Adipocyte (in vitro differentiated cells): Measurements from ENCODE around the gene WBP4.
"Not testable (repeated sequence)": the region's sequence is repeated elsewhere in the genome, so short reads cannot be mapped to it uniquely, and the experiment has no call there.

Experiments
- DNase-seq: peaks from one replicate; pipeline ENCODE4 v3.0.0-alpha.2; 2015; ENCODE audit warnings: low read depth
- H3K27me3 ChIP-seq: replicated peaks from 2 replicates; pipeline ENCODE4 v1.7.0; 2013; ENCODE audit warnings: mild to moderate bottlenecking, low read length, moderate library complexity; ENCODE audit not compliant: control insufficient read depth, insufficient read depth
- H3K36me3 ChIP-seq: 2 replicates; pipeline ENCODE4 v1.7.0; 2013; ENCODE audit warnings: low read length, mild to moderate bottlenecking, moderate library complexity; ENCODE audit not compliant: control insufficient read depth, insufficient read depth, severe bottlenecking
- H3K4me1 ChIP-seq: 2 replicates; pipeline ENCODE4 v1.7.0; 2013; ENCODE audit warnings: mild to moderate bottlenecking, low read length, moderate library complexity; ENCODE audit not compliant: control insufficient read depth, insufficient read depth
- H3K4me3 ChIP-seq: 2 replicates; pipeline ENCODE4 v1.7.0; 2013; ENCODE audit warnings: mild to moderate bottlenecking, low read length, moderate library complexity
- H3K9ac ChIP-seq: 2 replicates; pipeline ENCODE4 v1.7.0; 2013; ENCODE audit warnings: mild to moderate bottlenecking, low read length, moderate library complexity
- H3K9me3 ChIP-seq: 2 replicates; pipeline ENCODE4 v1.7.0; 2013; ENCODE audit warnings: mild to moderate bottlenecking, low read length, moderate library complexity; ENCODE audit not compliant: control insufficient read depth

The WBP4 gene

DNA sequence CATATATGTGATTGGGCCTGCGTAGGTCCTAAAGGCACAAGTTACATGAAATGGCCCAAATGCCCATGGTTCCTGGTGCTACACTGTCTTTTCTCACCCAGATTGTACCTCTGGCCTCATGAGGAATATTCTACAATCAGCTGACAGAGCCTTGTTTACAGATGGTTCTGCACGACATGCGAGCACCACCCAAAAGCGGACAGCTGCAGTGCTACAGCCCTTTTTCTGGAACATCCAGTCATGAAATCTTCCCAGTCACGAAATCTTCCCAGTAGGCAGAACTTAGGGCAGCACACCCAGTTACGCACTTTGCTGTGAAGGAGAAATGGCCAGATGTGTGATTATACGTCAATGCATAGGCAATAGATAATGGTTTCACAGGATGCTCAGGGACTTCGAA lies 34.5 kb upstream of the WBP4 start:
- H3K9ac ChIP-seq, result no peak overlapping the region
- H3K4me1 ChIP-seq, result peaks cover 8% of the 10 kb centered on the region
- H3K4me3 ChIP-seq, result no peak overlapping the region
- H3K36me3 ChIP-seq, result peaks cover 17% of the 10 kb centered on the region
- H3K9me3 ChIP-seq, result no peaks in the 10 kb centered on the region
- no peaks in the 10 kb centered on the region for H3K27me3 ChIP-seq
- DNase-seq, result no peak

DNA sequence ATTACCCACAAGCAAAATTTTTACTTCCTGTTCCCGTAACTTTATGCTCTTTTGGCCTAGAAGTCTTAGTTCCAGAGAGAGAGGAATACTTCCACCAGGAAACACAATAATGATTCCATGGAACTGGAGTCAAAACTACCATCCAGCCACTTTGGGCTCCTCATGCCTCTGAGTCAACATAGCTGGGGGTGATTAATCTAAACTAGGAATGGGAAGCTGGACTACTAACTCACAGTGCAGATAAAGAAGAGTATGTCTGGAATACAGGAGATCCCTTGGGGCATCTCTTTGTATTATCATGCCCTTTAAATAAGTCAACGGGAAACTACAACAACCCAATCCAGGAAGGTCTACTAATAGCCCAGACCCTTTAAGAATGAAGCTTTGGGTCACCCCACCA lies 33.3 kb upstream of the WBP4 start:
- Histone ChIP-seq H3K4me1 (peaks cover 10% of the 10 kb centered on the region), H3K9ac (no peak overlapping the region), H3K9me3 (no peaks in the 10 kb centered on the region), H3K27me3 (no peaks in the 10 kb centered on the region), H3K4me3 (no peak overlapping the region), H3K36me3 (peaks cover 13% of the 10 kb centered on the region)
- DNase-seq, result no peak

DNA sequence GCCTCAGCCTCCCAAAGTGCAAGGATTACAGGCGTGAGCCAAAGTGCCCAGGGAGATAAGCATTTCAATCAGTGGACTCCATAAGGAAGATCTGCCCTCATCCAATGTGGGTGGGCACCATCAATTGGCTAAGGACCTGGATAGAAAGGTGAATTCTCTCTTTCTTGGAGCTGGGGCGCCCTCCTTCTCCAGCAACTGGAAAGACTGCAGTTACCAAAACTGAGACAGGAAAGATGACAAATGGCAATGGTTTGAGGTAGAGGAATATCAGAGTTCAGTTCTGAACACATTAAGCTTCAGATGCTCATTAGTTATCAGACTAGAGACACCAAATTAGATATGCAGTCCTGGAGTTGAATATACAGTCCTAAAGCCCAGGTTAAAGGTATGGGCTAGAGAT lies 31.7 kb upstream of the WBP4 start:
- no peak for DNase-seq
- no peaks in the 10 kb centered on the region for H3K27me3 ChIP-seq
- H3K9me3 ChIP-seq, result no peaks in the 10 kb centered on the region
- peaks cover 13% of the 10 kb centered on the region for H3K36me3 ChIP-seq
- no peak overlapping the region for H3K4me3 ChIP-seq
- no peak overlapping the region for H3K9ac ChIP-seq
- H3K4me1 ChIP-seq, result peaks cover 12% of the 10 kb centered on the region

DNA sequence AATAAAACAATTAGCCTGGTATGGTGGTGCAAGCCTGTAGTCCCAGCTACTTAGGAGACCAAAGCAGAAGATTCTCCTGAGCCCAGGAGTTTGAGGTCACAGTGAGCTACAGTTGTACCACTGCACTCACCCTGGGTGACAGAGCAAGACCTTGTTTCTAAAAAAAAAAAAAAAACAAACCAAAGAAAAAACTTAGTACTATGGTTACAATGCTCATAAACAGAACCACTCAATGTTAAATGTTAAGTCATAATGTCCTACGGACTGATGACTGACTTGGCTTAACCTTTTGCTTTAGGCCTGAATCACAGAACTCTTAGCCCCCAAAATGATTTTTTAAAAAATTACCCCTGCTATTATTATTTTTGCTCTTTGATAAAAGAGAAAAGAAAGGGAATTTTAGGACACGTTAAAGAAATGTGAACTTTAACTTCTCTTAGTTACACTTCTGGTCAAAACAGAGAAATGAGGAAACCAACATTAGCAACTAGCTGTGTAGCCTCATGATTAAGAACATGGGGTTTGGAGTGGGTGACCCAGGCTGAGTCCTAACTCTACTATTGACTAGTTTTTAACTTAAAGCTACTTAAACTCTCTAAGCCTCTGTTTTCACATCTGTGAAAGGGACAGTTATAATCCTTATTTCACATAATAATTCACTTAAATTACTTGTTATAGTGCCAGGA lies 28.5 kb upstream of the WBP4 start:
- no peak overlapping the region for H3K9ac ChIP-seq
- no peak overlapping the region for H3K4me3 ChIP-seq
- H3K27me3 ChIP-seq, result no peaks in the 10 kb centered on the region
- peaks cover 6% of the 10 kb centered on the region for H3K4me1 ChIP-seq
- no peak for DNase-seq
- no peaks in the 10 kb centered on the region for H3K36me3 ChIP-seq
- no peaks in the 10 kb centered on the region for H3K9me3 ChIP-seq

DNA sequence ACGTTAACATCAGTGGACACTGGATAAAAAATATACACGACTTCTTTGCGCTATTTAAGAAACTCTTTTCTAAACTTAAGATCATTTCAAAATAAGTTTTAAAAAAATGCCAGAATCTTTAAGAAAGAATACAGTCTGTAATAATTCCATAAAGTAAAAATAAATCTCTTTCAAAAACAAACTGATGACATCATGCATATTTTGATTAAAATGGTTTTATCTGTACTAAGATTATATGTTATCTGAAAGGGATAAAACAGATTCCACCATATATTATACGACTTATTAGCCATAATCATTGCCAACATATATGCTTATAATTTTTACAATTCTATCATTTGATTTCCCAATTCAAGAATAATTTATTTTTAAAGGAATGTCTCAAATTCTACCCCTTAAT lies 26.9 kb upstream of the WBP4 start:
- Histone ChIP-seq H3K36me3 (no peaks in the 10 kb centered on the region), H3K9ac (no peak overlapping the region), H3K4me1 (peaks cover 10% of the 10 kb centered on the region), H3K4me3 (no peak overlapping the region), H3K27me3 (no peaks in the 10 kb centered on the region), H3K9me3 (no peaks in the 10 kb centered on the region)
- no peak for DNase-seq

DNA sequence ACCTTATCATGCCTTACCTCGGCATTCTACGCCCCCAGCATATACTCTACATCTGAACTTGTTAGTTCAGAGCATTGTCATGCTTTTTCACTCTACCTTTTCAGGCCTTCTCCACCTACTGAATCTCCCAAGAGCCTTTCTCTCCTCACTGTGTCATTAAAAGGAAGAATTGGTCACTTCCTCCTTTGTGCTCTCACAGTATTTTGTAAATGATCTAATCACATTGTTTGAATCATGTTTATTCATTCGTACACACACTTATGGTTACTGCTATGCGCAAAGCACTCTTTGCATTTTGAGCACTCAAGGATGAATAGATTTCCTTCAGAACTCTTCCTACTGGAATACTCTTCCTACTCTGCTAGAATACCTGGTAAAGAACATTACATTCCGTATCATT lies 26.4 kb upstream of the WBP4 start:
- H3K36me3 ChIP-seq, result no peaks in the 10 kb centered on the region
- DNase-seq, result no peak
- no peak overlapping the region for H3K9ac ChIP-seq
- H3K9me3 ChIP-seq, result no peaks in the 10 kb centered on the region
- H3K4me3 ChIP-seq, result no peak overlapping the region
- no peaks in the 10 kb centered on the region for H3K27me3 ChIP-seq
- peaks cover 15% of the 10 kb centered on the region for H3K4me1 ChIP-seq

DNA sequence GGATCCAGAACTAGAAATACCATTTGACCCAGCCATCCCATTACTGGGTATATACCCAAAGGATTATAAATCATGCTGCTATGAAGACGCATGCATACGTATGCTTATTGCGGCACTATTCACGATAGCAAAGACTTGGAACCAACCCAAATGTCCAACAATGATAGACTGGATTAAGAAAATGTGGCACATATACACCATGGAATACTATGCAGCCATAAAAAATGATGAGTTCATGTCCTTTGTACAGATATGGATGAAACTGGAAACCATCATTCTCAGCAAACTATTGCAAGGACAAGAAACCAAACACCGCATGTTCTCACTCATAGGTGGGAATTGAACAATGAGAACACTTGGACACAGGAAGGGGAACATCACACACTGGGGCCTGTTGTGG lies 24.8 kb upstream of the WBP4 start:
- not testable (repeated sequence) for DNase-seq, H3K9ac ChIP-seq, H3K9me3 ChIP-seq, H3K36me3 ChIP-seq, H3K4me3 ChIP-seq, H3K27me3 ChIP-seq
- peaks cover 18% of the 10 kb centered on the region for H3K4me1 ChIP-seq

DNA sequence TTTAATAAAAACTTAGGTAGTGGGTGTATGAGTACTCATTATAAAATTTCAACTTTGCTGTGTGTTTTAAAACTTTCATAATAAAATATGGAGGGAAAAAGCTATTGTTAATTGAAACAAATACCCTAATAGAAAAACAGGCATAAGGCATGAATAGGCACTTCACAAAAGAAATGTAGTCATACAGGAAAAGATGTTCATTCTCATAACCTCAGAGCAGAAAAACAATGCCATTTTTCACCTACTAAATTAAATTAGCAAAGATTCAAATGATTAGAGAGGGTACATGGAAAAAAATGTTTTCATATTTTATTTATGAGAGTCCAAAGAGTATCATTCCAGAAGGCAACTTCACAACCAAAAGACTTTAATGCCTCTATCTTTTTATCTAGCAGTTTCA lies 21.6 kb upstream of the WBP4 start:
- no peak for DNase-seq
- no peak overlapping the region for H3K4me3 ChIP-seq
- H3K27me3 ChIP-seq, result no peaks in the 10 kb centered on the region
- H3K4me1 ChIP-seq, result peaks cover 14% of the 10 kb centered on the region
- no peak overlapping the region for H3K9ac ChIP-seq
- no peaks in the 10 kb centered on the region for H3K36me3 ChIP-seq
- H3K9me3 ChIP-seq, result no peaks in the 10 kb centered on the region

DNA sequence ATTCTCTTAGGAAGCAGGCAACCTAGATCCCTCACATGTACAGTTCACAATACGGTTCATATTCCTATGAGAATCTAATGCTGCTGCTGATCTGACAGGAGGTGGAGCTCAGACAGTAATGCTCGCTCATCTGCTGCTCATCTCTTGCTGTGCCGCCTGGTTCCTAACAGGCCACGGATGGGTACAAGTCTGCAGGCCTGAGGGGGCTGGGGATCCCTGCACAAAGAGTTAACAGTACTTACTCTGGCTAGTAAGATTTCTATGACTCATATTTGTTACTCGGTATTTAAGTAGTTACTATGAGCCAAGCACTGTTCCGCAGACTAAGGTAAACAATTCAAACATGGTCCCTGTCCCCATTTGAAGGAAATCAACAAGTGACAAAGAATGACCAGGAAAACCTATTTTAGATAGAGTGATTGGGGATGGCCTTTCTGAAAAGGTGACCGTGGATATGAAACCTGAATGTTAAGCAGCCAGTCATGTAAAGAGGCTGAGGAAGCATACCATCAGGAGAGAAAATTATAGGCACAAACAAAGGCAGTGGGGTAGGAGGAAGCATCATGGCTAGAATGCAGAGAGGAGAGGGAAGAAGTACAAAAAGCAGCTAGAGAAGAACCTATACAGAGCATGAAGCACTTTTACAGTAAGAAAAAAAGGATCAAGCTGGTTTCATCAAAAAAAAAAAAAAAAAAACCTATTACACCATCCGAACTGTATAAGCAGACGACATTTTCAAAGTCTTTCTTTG lies 20.6 kb upstream of the WBP4 start:
- peaks cover 14% of the 10 kb centered on the region for H3K4me1 ChIP-seq
- H3K4me3 ChIP-seq, result no peak overlapping the region
- no peaks in the 10 kb centered on the region for H3K27me3 ChIP-seq
- no peaks in the 10 kb centered on the region for H3K9me3 ChIP-seq
- no peak overlapping the region for H3K9ac ChIP-seq
- H3K36me3 ChIP-seq, result no peaks in the 10 kb centered on the region
- no peak for DNase-seq

DNA sequence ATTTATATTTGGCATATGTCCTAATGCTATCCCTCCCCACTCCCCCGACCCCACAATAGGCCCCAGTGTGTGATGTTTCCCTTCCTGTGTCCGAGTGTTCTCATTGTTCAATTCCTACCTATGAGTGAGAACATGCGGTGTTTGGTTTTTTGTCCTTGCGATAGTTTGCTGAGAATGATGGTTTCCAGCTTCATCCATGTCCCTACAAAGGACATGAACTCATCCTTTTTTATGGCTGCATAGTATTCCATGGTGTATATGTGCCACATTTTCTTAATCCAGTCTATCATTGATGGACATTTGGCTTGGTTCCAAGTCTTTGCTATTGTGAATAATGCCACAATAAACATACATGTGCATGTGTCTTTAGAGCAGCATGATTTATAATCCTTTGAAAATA lies 18.9 kb upstream of the WBP4 start:
- H3K9ac ChIP-seq, H3K27me3 ChIP-seq, H3K36me3 ChIP-seq, H3K9me3 ChIP-seq, DNase-seq, H3K4me3 ChIP-seq: not testable (repeated sequence)
- peaks cover 14% of the 10 kb centered on the region for H3K4me1 ChIP-seq

DNA sequence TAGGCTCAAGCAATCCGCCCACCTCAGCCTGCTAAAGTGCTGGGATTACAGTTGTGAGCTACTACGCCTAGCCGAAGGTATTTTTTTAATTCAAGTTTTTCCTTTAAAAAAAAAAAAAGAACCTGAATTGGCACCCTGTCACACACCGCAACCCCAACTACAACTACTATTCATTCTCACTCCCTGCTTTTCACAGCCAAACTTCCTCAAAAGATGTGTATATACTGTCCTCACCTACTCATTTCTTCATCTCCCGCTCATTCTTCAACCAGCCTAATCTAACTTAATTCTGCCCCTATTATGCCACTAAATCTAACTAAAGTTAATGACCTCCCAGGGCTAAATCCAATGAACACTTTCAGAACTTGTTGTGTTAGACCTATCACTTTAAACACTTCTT lies 12.7 kb upstream of the WBP4 start:
- no peak overlapping the region for H3K9ac ChIP-seq
- no peak overlapping the region for H3K4me3 ChIP-seq
- peaks cover 10% of the 10 kb centered on the region for H3K36me3 ChIP-seq
- no peaks in the 10 kb centered on the region for H3K9me3 ChIP-seq
- H3K4me1 ChIP-seq, result peaks cover 26% of the 10 kb centered on the region
- H3K27me3 ChIP-seq, result no peaks in the 10 kb centered on the region
- no peak for DNase-seq
